Activated CD4-positive, alpha-beta T cell treated with anti-CD3 and anti-CD28 coated beads, Interleukin-2, amount 10 ng/mL, durations not matched to agents 24 days and 14 days (primary cell): ENCODE measurements around the gene SNX18. TPM values are rescaled to one million over a fixed set of nuclear protein-coding genes. Genes with fewer than 3 reads are reported as not detected.

Experiments
- DNase-seq: peaks from one replicate; pipeline ENCODE4 v3.0.0; 2022
- H3K27ac Mint-ChIP-seq: one replicate; pipeline ENCODE4 v1.8.0; 2022; ENCODE audit warnings: mild to moderate bottlenecking, mixed read lengths
- H3K27me3 Mint-ChIP-seq: one replicate; pipeline ENCODE4 v1.8.0; 2022; ENCODE audit warnings: mixed read lengths
- H3K36me3 Mint-ChIP-seq: one replicate; pipeline ENCODE4 v1.8.0; 2022; ENCODE audit warnings: low read depth, mild to moderate bottlenecking, mixed read lengths
- H3K4me1 Mint-ChIP-seq: one replicate; pipeline ENCODE4 v1.8.0; 2021; ENCODE audit warnings: mixed read lengths
- H3K4me3 Mint-ChIP-seq: one replicate; pipeline ENCODE4 v1.8.0; 2022; ENCODE audit warnings: mild to moderate bottlenecking, moderate library complexity, mixed read lengths
- H3K9me3 Mint-ChIP-seq: one replicate; pipeline ENCODE4 v1.8.0; 2021; ENCODE audit warnings: mixed read lengths
- intact Hi-C: fragments of 100-400 bp; cut with micrococcal nuclease; formaldehyde crosslinking; loops from one replicate; pipeline ENCODE4 v1.15.1; 2023
- total RNA-seq: library from RNA; stranded (reverse); gene quantifications from 2 replicates; pipeline ENCODE4 v1.2.3, GENCODE V29; 2022

The SNX18 gene
- total RNA-seq, 1 donor from 2014 or later: 12.9 TPM

- H3K27ac Mint-ChIP-seq: no peak overlapping the region
- no peak for DNase-seq
- peaks cover 8% of the 10 kb centered on the region for H3K9me3 Mint-ChIP-seq
- H3K4me1 Mint-ChIP-seq: no peaks in the 10 kb centered on the region
- peaks cover 6% of the 10 kb centered on the region for H3K36me3 Mint-ChIP-seq
- no peaks in the 10 kb centered on the region for H3K27me3 Mint-ChIP-seq
- no peak overlapping the region for H3K4me3 Mint-ChIP-seq
- intact Hi-C loops: no loop called here
Observed at GRCh38 chr5:54561651-54562050, 44.1 kb downstream of the SNX18 start.

- Mint-ChIP-seq H3K36me3 (peaks cover 6% of the 10 kb centered on the region), H3K4me3 (no peak overlapping the region), H3K27ac (no peak overlapping the region), H3K27me3 (no peaks in the 10 kb centered on the region), H3K9me3 (peaks cover 10% of the 10 kb centered on the region), H3K4me1 (no peaks in the 10 kb centered on the region)
- no peak for DNase-seq
- intact Hi-C loops: no loop called here
Observed at GRCh38 chr5:54563083-54563761, 45.7 kb downstream of the SNX18 start.

DNA sequence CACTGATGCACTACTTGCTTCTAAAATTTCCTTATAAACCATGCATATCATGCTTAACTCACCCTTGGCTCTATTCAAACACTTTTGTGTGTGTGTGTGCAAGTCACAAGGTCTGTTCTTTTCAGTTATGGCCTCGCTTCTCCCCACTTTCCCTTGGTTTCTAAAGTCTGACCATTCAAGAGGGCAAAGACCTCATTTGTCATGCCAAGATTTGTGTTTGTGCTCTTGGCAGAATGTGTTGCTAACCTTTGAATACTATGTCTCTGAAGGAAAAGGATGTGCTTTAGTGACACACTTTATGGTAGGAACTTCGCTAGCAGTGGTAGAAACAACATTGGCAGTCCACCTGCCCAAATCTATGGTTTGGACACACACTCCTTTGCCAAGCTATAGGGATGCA is 50.4 kb downstream of the SNX18 start:
- H3K4me3 Mint-ChIP-seq: no peak overlapping the region
- H3K27me3 Mint-ChIP-seq: no peaks in the 10 kb centered on the region
- H3K9me3 Mint-ChIP-seq: peaks cover 4% of the 10 kb centered on the region
- no peaks in the 10 kb centered on the region for H3K4me1 Mint-ChIP-seq
- no peaks in the 10 kb centered on the region for H3K36me3 Mint-ChIP-seq
- no peak for DNase-seq
- no peak overlapping the region for H3K27ac Mint-ChIP-seq
- intact Hi-C loops: no loop called here

GRCh38 chr5:54570916-54571315 is 53.4 kb downstream of the SNX18 start:
- H3K9me3 Mint-ChIP-seq: peaks cover 4% of the 10 kb centered on the region
- no peak overlapping the region for H3K27ac Mint-ChIP-seq
- peaks cover 10% of the 10 kb centered on the region for H3K4me1 Mint-ChIP-seq
- H3K4me3 Mint-ChIP-seq: no peak overlapping the region
- no peaks in the 10 kb centered on the region for H3K27me3 Mint-ChIP-seq
- intact Hi-C loops: no loop called here
- H3K36me3 Mint-ChIP-seq: no peaks in the 10 kb centered on the region
- no peak for DNase-seq

DNA sequence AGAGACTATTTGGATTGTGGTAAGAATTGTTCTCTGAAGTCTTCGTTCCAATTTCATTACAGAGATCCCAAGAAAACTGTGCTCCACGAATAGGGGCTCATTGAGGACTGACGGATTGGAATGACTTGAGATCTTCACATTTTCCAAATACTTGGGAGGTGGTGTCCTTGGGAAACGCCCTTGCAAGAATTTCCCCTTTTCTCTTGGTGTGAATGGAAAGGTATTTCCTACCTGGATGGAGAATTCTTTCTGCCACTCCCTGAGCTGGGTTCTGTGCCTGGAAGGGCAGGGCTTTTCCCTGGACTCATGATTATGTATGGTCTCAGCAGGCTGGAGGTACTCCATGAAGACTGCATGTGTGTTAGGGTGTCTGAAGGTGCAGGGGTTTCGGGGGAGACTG is 53.9 kb downstream of the SNX18 start:
- Mint-ChIP-seq H3K36me3 (no peaks in the 10 kb centered on the region), H3K4me1 (peaks cover 10% of the 10 kb centered on the region), H3K9me3 (peaks cover 4% of the 10 kb centered on the region), H3K27me3 (no peaks in the 10 kb centered on the region), H3K4me3 (no peak overlapping the region), H3K27ac (no peak overlapping the region)
- intact Hi-C loops: no loop called here
- no peak for DNase-seq

DNA sequence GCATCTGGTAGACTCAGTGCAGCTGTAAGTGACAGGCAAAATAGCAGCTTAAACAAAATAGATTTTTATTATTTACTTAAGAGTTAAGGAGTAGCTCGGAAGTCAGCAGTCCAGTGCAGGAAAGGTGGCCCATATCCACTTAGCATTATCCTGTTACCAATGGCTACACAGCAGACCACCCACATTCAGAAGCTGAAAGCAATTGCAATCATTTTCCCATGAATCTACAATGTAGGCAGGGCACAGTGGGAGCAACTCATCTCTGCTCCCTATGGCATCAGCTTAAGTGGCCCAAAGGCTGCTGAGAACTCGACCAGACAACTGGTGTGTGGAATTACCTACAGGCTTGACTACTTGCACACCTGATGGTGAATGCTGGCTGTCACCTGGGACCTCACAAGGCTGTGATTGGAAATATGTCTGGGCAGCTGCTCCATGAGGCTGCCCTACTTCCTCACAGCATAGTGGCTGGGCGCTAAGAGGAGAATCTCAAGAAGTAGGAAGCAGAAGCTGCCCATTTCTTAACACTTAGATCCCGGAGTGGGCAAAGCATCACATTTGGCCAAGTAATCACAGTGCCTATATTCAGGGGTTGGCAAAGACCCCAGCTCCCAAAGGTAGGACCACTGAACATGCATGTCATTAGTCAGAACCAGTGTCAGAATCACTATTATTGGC is 56.4 kb downstream of the SNX18 start:
- intact Hi-C loops: no loop called here
- Mint-ChIP-seq H3K9me3 (no peaks in the 10 kb centered on the region), H3K4me3 (no peak overlapping the region), H3K36me3 (no peaks in the 10 kb centered on the region), H3K27me3 (no peaks in the 10 kb centered on the region), H3K27ac (no peak overlapping the region), H3K4me1 (peaks cover 10% of the 10 kb centered on the region)
- DNase-seq: no peak

GRCh38 chr5:54577528-54577927 is 60.0 kb downstream of the SNX18 start:
- H3K27ac Mint-ChIP-seq: no peak overlapping the region
- no peak overlapping the region for H3K4me3 Mint-ChIP-seq
- H3K9me3 Mint-ChIP-seq: no peaks in the 10 kb centered on the region
- H3K4me1 Mint-ChIP-seq: peaks cover 10% of the 10 kb centered on the region
- DNase-seq: no peak
- H3K36me3 Mint-ChIP-seq: no peaks in the 10 kb centered on the region
- intact Hi-C loops: no loop called here
- peaks cover 3% of the 10 kb centered on the region for H3K27me3 Mint-ChIP-seq

DNA sequence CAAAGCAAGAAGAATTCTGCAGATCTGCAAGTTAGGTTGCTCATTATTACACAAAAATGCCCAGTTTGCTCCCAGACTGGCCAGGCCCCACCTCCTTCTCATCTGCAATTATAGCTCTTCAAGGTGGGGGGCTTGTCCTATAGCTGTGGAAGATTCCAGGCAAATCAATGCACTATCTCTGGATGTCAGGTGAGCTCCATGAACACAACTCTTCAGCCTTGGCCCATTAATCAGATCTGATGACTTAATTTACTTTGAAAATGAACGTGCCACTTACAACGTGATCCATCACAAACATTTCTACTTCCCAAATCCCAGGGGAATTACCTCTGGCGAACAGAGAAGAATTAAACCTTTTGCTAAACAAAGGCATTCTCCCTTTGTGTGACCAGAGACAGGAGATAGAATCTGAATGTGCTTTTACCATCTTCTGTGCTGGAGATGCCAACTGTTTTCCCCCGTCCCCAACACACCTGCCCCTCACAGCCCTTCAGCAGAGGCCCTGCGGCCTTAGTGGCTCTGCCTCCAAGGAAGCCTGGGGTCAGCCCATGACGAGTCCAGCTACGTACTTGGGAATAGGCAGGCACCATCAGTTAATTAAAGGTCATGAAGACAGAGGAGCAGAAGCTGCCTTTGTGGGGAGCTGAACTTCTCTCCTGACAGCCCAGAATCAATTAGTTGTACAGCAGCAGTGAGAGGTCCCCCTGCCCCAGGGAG is 60.5 kb downstream of the SNX18 start:
- H3K27me3 Mint-ChIP-seq: peaks cover 3% of the 10 kb centered on the region
- H3K4me1 Mint-ChIP-seq: peaks cover 10% of the 10 kb centered on the region
- H3K27ac Mint-ChIP-seq: no peak overlapping the region
- no peak for DNase-seq
- intact Hi-C loops: no loop called here
- H3K36me3 Mint-ChIP-seq: no peaks in the 10 kb centered on the region
- no peaks in the 10 kb centered on the region for H3K9me3 Mint-ChIP-seq
- H3K4me3 Mint-ChIP-seq: no peak overlapping the region

DNA sequence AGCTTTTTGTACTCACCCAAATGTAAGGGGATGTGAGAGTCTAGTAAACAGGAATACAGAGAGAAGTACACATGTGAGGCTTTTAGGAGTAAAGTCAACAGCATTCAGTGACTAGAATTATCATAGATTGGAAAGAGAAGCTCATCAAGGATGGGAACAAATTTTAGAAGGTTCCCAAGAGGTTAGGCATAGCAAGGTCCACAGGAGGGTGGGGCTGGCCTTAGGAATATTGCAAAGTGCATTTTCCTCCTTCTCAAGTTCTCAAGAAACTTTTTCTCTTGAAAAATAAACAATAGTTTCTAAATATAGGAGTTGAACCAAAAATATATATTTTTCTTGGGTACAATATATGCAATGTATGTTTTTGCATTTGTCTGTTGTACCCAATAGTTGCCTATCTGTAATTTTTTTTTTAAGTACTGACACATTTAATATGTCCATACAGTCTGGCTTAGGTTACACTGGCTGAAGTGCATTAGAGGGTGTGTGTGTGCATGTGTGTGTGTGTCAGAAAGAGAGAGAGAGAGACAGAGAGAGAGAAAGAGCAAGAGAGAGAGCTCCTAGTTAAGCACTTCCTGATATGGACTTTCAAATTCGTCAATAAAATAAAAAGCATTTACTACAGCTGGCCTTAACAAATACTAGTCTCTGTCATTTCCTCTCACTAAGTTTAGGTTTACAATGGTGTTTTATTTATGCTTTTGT is 62.2 kb downstream of the SNX18 start:
- Mint-ChIP-seq H3K9me3 (no peaks in the 10 kb centered on the region), H3K27me3 (peaks cover 3% of the 10 kb centered on the region), H3K36me3 (no peaks in the 10 kb centered on the region), H3K27ac (no peak overlapping the region), H3K4me3 (no peak overlapping the region), H3K4me1 (peaks cover 6% of the 10 kb centered on the region)
- DNase-seq: no peak
- intact Hi-C loops: loop anchor here (5.0 kb wide), 1 partner anchor 628 kb away; no protein-coding TSS in a partner anchor

- Mint-ChIP-seq H3K27me3 (peaks cover 3% of the 10 kb centered on the region), H3K4me3 (no peak overlapping the region), H3K27ac (no peak overlapping the region), H3K9me3 (no peaks in the 10 kb centered on the region), H3K4me1 (no peaks in the 10 kb centered on the region), H3K36me3 (no peaks in the 10 kb centered on the region)
- no peak for DNase-seq
- intact Hi-C loops: loop anchor here (5.0 kb wide), 1 partner anchor 626 kb away; no protein-coding TSS in a partner anchor
Observed at GRCh38 chr5:54580997-54581811, 63.6 kb downstream of the SNX18 start.

DNA sequence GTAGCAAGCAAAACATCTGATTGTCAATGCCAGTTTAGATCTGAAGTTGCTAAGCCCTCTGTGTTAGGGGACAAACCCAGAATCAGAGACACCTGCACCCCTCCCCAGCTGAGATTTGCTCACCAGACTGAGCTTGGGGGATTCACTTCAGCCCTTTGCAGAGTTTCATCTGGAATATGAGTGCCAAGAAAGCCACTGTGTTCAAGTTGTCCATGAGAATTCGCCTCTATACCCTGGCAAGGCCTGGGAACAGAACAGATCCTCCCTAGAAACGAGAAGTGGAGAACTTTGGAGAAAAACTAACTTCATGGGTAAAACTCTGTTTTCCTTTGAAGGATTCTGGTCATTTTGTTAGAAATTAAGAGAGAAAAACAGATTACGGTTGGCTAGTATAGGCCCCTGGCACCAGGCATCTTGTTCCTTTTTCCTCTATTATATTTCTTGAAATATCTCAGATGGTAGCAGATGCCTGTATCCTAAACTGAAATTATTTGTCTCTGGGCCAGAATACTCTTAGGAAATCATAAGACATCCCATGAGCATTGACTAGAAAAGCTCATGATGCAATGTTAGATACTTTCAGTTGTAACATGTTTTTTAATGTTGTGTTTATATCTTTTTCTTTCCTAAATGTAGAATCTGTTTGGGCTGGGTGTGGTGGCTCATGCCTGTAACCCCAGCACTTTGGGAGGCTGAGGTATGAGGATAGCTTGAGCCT is 64.4 kb downstream of the SNX18 start:
- H3K4me3 Mint-ChIP-seq: no peak overlapping the region
- intact Hi-C loops: loop anchor here (5.0 kb wide), 1 partner anchor 625 kb away; no protein-coding TSS in a partner anchor

DNA sequence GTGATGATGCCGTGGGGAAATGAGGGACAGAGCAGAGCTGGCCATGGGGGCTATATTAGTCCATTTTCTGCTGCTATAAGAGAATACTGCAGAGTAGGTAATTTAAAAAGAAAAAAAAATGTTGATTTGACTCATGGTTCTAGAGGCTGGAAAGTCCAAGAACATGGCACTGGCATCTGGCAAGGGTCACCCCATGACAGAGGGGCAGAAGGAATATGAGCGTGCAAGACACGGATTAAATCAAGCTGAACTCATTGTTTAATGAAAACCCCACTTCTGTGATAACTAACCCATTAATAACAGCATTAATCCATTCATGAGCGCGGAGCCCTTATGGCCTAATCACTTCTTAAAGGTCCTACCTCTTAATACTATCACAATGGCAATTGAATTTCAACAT is 68.8 kb downstream of the SNX18 start:
- Mint-ChIP-seq H3K27me3 (no peaks in the 10 kb centered on the region), H3K4me3 (no peak overlapping the region), H3K4me1 (no peaks in the 10 kb centered on the region), H3K27ac (no peak overlapping the region), H3K36me3 (no peaks in the 10 kb centered on the region), H3K9me3 (peaks cover 10% of the 10 kb centered on the region)
- DNase-seq: no peak
- intact Hi-C loops: no loop called here

More for the DNA sequence above, 64.4 kb downstream of the SNX18 start:
- Mint-ChIP-seq H3K36me3 (no peaks in the 10 kb centered on the region), H3K9me3 (peaks cover 5% of the 10 kb centered on the region), H3K27me3 (peaks cover 3% of the 10 kb centered on the region), H3K4me1 (no peaks in the 10 kb centered on the region), H3K27ac (no peak overlapping the region)
- DNase-seq: no peak

GRCh38 chr5:54589786-54590185 is 72.2 kb downstream of the SNX18 start:
- Mint-ChIP-seq H3K4me3 (no peak overlapping the region), H3K9me3 (peaks cover 16% of the 10 kb centered on the region), H3K4me1 (no peaks in the 10 kb centered on the region), H3K27me3 (no peaks in the 10 kb centered on the region), H3K27ac (no peak overlapping the region), H3K36me3 (no peaks in the 10 kb centered on the region)
- no peak for DNase-seq
- intact Hi-C loops: no loop called here
